ENCODE data around the gene SLC43A1.
"Not testable (repeated sequence)": the region's sequence is repeated elsewhere in the genome, so short reads cannot be mapped to it uniquely, and the experiment has no call there.

SLC43A1 gene

GRCh38 chr11:57515332-57516060 is at the start of gene SLC43A1:
SLC43A1 (minus strand) TSS chr11:57515702; CDS start chr11:57514111, 1,591 bp downstream.
- peak; percentile 46 for DNase-seq

- no peak for DNase-seq
Observed at GRCh38 chr11:57562596-57562995, 47.1 kb upstream of the SLC43A1 start.

DNA sequence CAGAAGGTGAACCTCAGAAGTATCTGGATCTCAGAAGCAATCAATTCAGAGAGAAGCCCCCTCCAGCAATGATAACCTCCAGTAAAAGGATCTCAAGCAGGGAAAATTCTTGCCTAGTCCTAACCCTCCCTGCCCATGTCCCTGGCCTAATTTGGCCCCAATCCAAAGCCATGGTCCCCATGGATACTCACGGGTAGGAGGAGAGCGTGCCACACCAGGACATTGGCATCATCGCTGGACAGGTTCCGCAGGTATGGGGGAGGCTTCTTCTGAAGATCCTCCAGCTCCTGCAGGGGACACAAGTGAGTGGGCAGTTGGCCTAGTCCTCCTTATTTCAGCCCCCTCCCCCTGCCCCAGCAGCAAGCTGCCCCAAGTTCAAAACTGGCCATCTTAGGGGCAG is 44.6 kb upstream of the SLC43A1 start:
- DNase-seq, result no peak

GRCh38 chr11:57556041-57556440 is 40.5 kb upstream of the SLC43A1 start:
- DNase-seq, result no peak

GRCh38 chr11:57555393-57555792 is 39.9 kb upstream of the SLC43A1 start:
- no peak for DNase-seq

DNA sequence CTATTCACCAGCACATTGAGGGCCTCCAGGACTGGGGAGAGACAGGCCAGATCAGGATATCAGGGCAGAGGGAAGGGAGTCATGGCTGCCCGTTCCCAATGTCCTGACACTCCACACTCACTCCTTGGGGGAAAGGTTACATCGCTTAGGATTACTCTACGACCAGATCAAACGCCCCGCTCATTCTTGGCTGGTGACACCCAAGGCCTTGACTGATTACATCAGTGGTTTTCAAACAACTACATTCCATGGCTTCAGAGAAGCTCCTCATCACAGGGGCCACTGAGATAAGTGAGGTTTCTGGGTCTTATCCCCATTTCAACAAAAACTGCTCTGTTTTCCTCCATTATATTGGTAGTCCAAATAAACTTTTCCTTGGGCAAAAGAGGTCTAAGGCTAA is 37.0 kb upstream of the SLC43A1 start:
- DNase-seq, result no peak

DNA sequence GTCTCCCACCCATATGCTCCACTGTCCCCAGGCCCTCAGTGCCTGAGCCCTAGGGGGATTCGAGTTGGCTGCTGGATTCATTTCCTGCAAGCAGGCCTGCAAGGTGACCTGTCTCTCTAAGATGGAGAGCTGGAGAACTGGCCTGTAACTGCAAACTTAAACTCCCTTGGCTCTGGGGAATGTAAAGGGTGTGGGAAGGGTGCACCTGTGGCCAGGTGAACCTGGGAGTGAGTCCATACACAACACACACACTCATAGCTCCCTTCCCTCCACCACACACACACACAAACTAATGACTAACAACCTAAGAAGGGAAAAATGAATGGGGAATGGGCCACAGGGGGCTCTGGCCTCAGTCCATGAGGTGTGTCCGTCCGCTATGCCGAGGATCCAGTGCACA is 36.4 kb upstream of the SLC43A1 start:
- no peak for DNase-seq

DNA sequence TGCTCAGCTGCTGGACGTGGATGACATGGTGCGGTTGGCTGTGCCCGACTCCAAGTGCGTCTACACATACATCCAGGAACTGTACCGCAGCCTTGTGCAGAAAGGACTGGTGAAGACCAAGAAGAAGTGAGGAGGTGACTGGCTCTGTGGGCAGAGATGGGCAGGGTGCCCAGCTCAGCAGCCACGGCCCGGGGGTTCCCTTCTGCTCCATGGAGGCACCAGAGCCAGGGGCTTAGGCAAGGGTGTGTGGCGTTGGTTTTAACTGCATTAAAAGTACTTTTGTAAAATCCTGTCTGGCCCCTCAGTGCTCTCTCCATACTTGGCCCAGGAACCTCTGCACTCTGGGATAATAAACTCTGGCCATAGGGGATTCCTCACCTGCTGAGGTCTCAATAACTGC is 34.5 kb upstream of the SLC43A1 start:
- DNase-seq, result no peak

DNA sequence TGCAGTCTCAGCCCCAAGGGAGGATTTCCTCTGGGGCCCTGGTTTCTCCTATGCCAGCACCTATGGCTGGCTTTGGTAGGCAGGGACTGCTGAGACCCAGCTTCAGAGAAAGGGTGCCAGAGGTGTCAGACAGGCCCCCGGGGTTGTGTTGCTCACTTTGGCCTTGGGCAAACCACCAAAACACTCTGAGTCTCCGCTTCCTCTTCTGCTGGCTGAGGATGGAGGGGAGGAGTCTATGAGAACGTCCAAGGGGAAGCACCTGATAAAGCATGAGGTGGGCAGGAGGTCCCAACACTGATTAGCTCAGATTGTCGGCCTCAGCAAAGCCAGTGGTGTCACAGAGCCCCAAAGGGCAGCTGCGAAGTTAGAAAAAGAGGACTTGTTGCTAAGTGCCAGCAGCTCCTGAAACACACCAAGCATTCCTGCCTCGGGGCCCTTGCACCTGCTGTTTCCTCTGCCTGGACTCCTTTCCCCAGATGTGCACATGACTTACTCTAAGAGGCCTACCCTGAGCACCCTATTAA is 32.4 kb upstream of the SLC43A1 start:
- no peak for DNase-seq

- no peak for DNase-seq
Observed at GRCh38 chr11:57546869-57547475, 31.5 kb upstream of the SLC43A1 start.

DNA sequence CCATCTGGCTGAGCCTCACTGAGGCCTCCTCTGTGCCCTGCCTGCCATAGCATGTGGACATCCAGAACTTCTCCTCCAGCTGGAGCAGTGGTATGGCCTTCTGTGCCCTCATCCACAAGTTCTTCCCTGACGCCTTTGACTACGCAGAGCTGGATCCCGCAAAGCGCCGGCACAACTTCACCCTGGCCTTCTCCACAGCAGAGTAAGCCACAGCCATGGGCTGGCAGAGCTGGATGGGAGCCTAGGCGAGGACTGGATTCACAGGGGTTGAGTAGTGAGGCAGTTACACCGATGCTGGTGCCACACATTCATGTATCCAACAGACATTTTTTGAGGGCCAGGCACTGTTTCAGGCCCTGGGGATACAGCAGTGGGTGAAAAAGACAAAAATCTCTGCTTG is 30.9 kb upstream of the SLC43A1 start:
- DNase-seq, result no peak

GRCh38 chr11:57545883-57546282 is 30.4 kb upstream of the SLC43A1 start:
- DNase-seq, result no peak

- no peak for DNase-seq
Observed at GRCh38 chr11:57544566-57544965, 29.1 kb upstream of the SLC43A1 start.

DNA sequence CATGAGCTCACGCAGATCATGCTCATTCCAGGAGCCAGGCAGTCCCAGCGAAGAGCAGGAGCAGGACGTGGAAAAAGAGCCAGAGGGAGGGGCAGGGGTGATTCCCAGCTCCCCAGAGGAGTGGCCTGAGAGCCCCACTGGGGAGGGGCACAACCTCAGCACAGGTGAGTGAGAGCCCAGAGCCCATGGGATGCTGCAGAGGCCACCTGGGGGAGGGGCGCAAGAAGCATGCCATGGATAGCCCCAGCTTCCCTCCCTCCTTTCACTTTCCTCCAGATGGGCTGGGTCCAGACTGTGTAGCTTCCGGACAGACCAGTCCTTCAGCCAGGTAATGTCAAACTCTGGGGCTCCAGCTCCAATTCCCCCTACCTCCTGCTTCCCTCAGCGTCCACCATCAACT is 28.1 kb upstream of the SLC43A1 start:
- no peak for DNase-seq

GRCh38 chr11:57542582-57542981 is 27.1 kb upstream of the SLC43A1 start:
- no peak for DNase-seq

DNA sequence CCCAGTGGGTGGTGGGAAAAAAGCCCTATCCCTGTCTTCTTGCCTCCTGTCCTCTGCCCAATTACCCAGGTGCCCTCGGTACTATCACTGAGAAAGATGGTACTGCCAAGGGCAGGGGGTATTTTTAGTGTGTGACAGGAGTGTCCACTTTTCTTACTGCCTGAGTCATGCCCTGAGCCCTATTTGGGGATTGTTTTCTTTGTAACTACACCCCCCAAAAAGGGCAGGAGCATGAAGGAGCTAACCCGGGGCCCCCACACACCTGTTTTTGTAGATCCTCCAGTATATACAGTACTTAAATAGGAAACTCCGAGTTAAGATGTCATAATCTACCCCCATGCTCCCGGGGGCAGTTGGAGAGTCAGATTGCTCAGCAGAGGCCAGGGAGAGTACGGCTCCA is 25.7 kb upstream of the SLC43A1 start:
- no peak for DNase-seq

- no peak for DNase-seq
Observed at GRCh38 chr11:57539342-57539741, 23.8 kb upstream of the SLC43A1 start.

DNA sequence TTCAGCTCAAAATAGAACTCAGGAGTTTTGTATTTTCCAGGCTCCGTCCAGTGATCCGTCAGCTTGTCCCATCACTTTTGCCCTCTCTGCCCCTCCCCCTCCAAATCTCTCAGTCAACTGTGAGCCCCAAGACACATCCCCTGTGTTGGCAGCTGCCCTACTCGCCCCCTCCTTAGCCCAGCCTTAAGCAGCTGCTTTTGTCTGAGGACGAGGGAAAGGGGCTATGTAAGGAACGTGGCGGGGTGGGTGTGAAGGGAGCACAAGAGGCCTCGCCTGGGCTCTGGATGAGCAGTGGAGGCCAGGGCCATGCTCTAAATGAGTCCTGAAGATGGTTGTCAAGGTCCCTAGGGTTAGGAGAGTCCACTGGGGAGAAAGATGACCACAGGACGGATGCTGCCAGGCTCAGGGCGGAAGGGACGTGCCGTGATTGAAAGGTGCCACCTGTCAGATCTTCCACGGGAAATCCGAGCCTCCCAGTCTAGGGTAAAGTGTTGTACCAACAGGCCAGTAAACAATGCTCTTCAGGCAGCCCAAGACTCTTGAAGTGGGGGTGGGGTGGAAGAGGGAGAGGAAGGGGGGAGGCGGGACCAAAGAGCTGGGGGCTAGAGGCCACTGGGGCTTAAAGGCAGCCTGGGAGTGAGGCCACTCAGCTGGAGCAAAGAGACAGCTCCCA is 21.6 kb upstream of the SLC43A1 start, which contains the start of gene SMTNL1:
Gene SMTNL1, plus strand, starts transcription at position 649 of the 673 bp plus-strand sequence. CDS start 5,048 bp downstream, outside the sequence.
- no peak for DNase-seq

DNA sequence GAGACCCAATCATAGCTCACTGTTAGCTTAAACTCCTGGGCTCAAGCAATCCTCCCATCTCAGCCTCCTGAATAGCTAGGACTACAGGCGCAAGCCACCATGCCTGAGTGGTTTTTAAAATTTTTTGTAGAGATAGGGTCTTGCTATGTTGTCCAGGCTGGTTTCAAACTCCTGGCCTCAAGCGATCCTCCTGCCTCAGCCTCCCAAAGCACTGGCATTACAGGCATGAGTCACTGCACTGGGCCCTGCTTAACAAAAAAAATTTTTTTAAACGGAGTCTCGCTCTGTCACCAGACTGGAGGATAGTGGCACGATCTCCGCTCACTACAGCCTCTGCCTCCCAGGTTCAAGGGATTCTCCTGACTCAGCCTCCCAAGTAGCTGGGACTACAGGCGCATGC is 18.9 kb upstream of the SLC43A1 start:
- not testable (repeated sequence) for DNase-seq

GRCh38 chr11:57530596-57531507 is 15.3 kb upstream of the SLC43A1 start, which contains the start of gene TIMM10:
TIMM10 (minus strand) TSS chr11:57530754; CDS start chr11:57530189, 565 bp downstream.
- peak; percentile 96 for DNase-seq

DNA sequence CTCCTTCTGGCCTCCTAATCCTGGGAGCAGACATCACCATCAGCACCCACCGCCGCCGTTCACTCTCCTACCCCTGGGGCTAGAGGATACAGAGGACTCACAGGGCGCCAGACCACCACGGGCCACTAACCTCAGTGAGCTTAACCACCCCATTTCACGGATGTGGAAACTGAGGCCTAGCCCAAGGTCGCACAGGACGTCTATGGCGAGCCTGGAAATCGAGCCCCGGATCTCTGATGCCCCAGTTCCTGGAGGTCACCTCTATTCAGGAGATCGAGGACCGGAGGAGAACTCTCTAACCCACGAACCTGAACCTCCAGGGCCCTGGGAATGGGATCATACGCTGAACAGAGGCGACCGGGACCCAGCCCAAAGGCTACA is 14.7 kb upstream of the SLC43A1 start:
- no peak for DNase-seq

- DNase-seq, result no peak
Observed at GRCh38 chr11:57529012-57529411, 13.5 kb upstream of the SLC43A1 start.
